SK-N-SH treated with all-trans-retinoic acid at 6 μM for 48 hours (cell line): Measurements from ENCODE around the gene SLC13A2.

Experiments used
- CSRNP3 ChIP-seq: fragments of 250-450 bp; sonication (Bioruptor Pico); IDR thresholded peaks from 2 replicates; pipeline ENCODE4 v1.5.1; 2021; ENCODE audit warnings: mild to moderate bottlenecking, moderate library complexity
- ISL1 ChIP-seq: fragments of 250-450 bp; sonication (Bioruptor Pico); IDR thresholded peaks from 2 replicates; pipeline ENCODE4 v2.1.2; 2022; ENCODE audit warnings: mild to moderate bottlenecking, moderate library complexity
- OSR1 ChIP-seq: fragments of 250-450 bp; sonication (Bioruptor Pico); IDR thresholded peaks from 2 replicates; pipeline ENCODE4 v1.8.0; 2022; ENCODE audit warnings: moderate library complexity, mild to moderate bottlenecking, inconsistent platforms
- PPARA ChIP-seq: fragments of 250-450 bp; sonication (Bioruptor Pico); IDR thresholded peaks from 2 replicates; pipeline ENCODE4 v1.5.0; 2020; ENCODE audit warnings: mild to moderate bottlenecking, borderline replicate concordance
- RARB ChIP-seq: fragments of 250-450 bp; sonication (Bioruptor Pico); IDR thresholded peaks from 2 replicates; pipeline ENCODE4 v1.8.0; 2021; ENCODE audit warnings: mild to moderate bottlenecking, moderate library complexity
- TCF4 ChIP-seq: fragments of 250-450 bp; sonication (Bioruptor Pico); IDR thresholded peaks from 2 replicates; pipeline ENCODE4 v1.8.0; 2021; ENCODE audit warnings: mild to moderate bottlenecking, moderate library complexity, borderline replicate concordance
- TOX ChIP-seq: fragments of 250-450 bp; sonication (Bioruptor Pico); IDR thresholded peaks from 2 replicates; pipeline ENCODE4 v1.8.0; 2021; ENCODE audit warnings: mild to moderate bottlenecking, moderate library complexity, borderline replicate concordance
- ZC3H10 ChIP-seq: fragments of 250-450 bp; sonication (Bioruptor Pico); IDR thresholded peaks from 2 replicates; pipeline ENCODE4 v1.5.1; 2021; ENCODE audit warnings: mild to moderate bottlenecking, moderate library complexity
- ZFP3 ChIP-seq: fragments of 250-450 bp; sonication (Bioruptor Pico); IDR thresholded peaks from 2 replicates; pipeline ENCODE4 v1.5.0; 2020; ENCODE audit warnings: mild to moderate bottlenecking, moderate library complexity
- TF ChIP-seq, protein P1 (sequence below): fragments of 250-450 bp; sonication (Bioruptor Pico); IDR thresholded peaks from 2 replicates; pipeline ENCODE4 v1.8.0; 2020; ENCODE audit warnings: mild to moderate bottlenecking, moderate library complexity, borderline replicate concordance

DNA sequence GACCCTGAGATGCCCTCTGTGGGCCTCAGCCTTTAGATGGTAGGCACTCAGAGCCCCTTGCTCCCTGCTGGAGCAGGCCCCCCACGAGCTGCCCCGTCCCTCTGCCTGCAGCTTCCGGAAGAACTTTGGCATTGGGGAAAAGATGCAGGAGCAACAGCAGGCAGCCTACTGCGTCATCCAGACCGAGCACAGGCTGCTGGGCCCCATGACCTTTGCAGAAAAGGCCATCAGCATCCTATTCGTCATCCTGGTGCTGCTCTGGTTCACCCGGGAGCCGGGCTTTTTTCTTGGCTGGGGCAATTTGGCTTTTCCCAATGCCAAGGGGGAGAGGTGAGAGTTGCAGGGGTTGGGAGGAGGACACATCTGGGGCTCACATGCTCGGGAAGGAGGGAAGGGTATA is 20.0 kb downstream of the SLC13A2 start:
- no peak for TF ChIP-seq RARB
- TF ChIP-seq, protein P1, sequence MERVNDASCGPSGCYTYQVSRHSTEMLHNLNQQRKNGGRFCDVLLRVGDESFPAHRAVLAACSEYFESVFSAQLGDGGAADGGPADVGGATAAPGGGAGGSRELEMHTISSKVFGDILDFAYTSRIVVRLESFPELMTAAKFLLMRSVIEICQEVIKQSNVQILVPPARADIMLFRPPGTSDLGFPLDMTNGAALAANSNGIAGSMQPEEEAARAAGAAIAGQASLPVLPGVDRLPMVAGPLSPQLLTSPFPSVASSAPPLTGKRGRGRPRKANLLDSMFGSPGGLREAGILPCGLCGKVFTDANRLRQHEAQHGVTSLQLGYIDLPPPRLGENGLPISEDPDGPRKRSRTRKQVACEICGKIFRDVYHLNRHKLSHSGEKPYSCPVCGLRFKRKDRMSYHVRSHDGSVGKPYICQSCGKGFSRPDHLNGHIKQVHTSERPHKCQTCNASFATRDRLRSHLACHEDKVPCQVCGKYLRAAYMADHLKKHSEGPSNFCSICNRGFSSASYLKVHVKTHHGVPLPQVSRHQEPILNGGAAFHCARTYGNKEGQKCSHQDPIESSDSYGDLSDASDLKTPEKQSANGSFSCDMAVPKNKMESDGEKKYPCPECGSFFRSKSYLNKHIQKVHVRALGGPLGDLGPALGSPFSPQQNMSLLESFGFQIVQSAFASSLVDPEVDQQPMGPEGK (CRISPR knock-in tag) = no peak
- no peak for TF ChIP-seq TCF4 (CRISPR knock-in tag)
- TF ChIP-seq ZC3H10 (CRISPR knock-in tag) = no peak
- no peak for TF ChIP-seq ISL1 (CRISPR knock-in tag)
- no peak for TF ChIP-seq CSRNP3 (CRISPR knock-in tag)
- no peak for TF ChIP-seq ZFP3
- TF ChIP-seq PPARA (CRISPR knock-in tag) = no peak
- TF ChIP-seq TOX (CRISPR knock-in tag) = no peak
- TF ChIP-seq OSR1 (CRISPR knock-in tag) = no peak
